Epithelial cell of alveolus of lung (primary cell): Measurements from ENCODE around the gene TRPV5. TPM values are rescaled to one million over a fixed set of nuclear protein-coding genes. Genes with fewer than 3 reads are reported as not detected.

Source experiments
- total RNA-seq: library from RNA; depleted of rRNA; stranded (reverse); fragments of >200 nt; gene quantifications from 2 replicates; pipeline ENCODE4 v1.2.1, GENCODE V29; 2015

Gene TRPV5
- not detected in 2 replicates for total RNA-seq

DNA sequence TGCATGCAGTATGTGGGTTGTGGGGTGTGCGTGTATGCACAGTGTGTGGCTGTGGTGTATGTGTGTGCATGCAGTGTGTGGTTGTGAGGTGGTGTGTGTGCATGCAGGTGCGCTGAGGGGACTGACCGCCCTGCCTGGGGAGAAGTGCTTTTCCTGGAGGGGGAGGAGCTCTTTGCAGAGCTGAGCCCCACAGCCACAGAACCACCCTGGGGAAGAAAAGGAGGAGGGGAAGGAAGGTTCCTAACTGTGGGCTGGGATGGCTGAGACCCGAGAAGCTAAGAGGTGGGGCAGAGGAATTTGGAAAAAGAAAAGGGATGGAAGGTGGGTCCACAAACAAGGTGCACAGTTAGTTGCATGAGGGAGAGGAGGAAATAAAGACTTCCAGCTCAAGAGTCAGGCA, at the start of gene TRPV5:
TSS of gene TRPV5 (minus strand) at position 123 of the 400 bp plus-strand sequence. CDS start 287 bp downstream, outside the sequence.

DNA sequence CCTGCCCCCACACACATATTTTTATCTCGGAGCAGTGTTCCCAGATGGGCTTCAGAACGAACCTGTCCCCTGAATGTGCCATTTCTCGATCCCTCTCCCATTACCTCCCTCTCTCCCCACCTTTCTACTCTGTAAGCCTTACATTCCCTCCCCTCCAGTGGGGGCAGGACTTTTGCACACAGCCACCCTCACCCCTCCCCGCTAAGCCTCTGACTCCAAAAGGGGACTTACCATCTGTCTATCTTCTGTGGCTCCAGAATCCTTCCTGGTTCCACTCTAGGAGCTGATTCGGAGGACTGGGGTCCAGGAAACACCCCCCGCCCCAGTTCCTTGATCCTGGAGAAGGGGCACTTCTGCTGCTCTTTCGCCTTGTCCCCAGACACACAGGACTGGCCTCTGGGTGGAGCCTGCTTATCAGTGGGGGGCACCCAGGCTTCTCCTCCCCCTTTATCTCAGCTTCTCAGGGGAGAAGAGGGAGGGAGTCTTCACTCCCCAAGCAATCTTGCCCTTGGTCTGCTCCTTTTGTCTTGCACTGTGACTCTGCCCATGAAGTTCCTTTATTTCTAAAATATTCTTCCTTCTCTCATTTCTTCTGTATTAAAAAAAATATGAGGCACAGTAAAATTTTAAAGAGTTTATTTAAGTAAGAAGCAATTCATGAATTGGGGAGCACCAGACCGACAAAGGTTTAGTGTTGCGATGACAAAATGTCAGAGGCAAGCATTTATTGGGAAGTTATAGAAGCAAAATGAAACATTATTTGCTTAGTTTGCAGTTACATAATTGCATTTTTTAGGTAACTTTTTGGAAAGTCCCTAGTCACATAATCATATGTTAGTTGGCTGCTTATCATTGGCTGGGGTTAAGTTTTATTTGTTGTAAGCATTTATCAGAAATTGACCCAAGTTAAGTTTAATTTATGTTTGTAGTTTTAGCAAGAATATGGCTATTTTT, 28.7 kb upstream of the TRPV5 start, which contains the start of gene KEL:
TSS of gene KEL (minus strand) at position 391 of the 954 bp plus-strand sequence. CDS start at position 234, 157 bp downstream.

DNA sequence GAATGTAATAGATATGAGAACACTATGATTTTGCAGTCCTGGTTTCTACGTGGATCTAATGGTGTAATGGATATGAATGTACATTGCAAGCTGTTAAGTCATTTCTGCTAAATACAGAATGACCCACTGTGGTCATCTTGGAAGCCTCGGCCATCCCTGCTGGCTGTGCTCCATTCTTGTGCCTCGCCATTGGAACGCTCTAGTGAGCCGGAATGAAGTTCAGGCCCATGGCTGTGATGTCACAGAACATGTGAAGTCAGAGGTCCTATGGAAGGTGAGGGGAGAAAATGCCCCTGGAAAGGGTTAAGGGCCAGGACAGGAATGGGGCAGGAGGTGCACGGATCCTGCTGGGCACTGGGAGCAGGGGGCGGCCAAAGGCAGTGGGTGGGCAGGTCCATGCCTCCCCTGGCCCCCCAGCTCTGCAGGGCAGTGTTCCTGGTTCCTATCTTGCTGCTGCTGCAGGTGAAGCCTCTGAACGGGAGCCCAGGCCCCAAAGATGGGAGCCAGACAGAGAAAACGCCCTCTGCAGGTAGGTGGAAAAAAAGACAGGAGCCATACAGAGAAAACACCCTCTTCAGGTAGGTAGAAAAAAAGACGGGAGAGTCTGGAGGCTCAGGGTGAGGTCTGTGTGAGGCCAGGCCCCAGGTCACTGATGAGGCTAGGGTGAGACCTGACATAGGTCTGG, 5.8 kb upstream of the TRPV5 start, which contains the start of gene LLCFC1:
TSS of gene LLCFC1 (plus strand) at position 259 of the 685 bp plus-strand sequence. CDS start at position 397, 138 bp downstream.

DNA sequence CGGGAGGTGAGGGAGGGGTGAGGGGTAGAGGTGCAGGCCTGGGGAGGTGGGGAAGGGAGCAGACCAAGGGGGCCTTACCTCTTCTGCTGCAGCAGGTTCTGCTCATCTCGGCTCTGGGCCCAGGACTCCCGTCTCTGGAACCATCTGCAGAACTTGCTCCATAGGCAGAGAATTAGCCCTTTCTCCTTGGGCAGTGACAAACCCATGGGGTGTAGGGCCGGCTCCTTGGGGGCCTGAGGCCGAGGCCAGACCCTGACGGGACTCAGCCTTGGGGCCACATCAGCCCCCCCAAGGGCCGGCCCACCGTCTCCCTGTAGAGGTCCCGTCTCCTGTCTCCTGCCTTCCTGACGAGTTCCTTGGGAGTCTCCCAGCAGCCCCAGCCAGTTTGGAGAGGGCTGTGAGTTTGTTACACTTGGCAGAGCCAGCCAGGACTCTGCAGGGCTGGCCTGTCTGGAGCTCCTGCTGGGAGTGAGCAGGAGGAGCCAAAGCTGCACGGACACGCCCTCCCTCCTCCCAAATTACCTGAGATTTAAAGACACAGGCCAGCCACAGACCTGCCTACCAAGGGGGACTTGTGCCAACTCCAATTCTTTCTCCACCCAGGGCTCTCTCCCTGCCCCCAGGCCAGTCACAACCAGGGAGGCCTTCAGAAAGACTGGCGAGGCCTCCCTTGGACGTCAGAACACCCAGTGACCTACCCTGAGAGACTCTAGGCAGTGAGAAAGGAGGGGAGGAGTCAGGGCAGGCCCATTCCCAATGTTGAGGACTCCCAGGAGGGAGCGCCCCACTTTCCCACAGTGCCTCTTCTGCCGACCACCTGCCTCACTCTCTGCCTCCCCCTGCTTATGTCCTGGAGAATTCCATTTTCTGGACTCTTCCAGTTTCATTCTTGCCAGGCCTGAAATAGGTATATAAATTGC, 48.0 kb downstream of the TRPV5 start, which contains the start of gene TRPV6:
TSS of gene TRPV6 (minus strand) at position 435 of the 920 bp plus-strand sequence.

Other genes with a start within 250 kb of the TRPV5 start
- gene PRSS1, start 184.3 kb downstream of the TRPV5 start, total RNA-seq: 0.24 and 0.91 TPM in 2 replicates
- 2.9 and 34.8 TPM in 2 replicates for gene PRSS2, start 162.8 kb downstream of the TRPV5 start, total RNA-seq
- 10.5 and 23.0 TPM in 2 replicates for gene EPHB6, start 78.7 kb downstream of the TRPV5 start, total RNA-seq
- gene TRPV6, start 48.0 kb downstream of the TRPV5 start, total RNA-seq: 0.39 TPM in 1 of 2 replicates, not detected in the other
- gene LLCFC1, start 5.7 kb upstream of the TRPV5 start, total RNA-seq: not detected in 2 replicates
- not detected in 2 replicates for gene KEL, start 28.6 kb upstream of the TRPV5 start, total RNA-seq
- gene OR9A2, start 93.4 kb upstream of the TRPV5 start, total RNA-seq: not detected in 2 replicates
- gene OR6V1, start 118.6 kb upstream of the TRPV5 start, total RNA-seq: not detected in 2 replicates
- not detected in 2 replicates for gene PIP, start 198.3 kb upstream of the TRPV5 start, total RNA-seq
- not detected in 2 replicates for gene TAS2R39, start 249.7 kb upstream of the TRPV5 start, total RNA-seq